ENCODE measurements around the gene ABLIM1.

- TF ChIP-seq CTCF (conservative IDR thresholded peaks at IDR 0.05; ENCODE audit: low read depth, low read length) (no peak), SMC3 (IDR thresholded peaks at IDR 0.05; ENCODE audit: low read depth, low read length) (no peak), CEBPB (IDR thresholded peaks at IDR 0.05; ENCODE audit: low read depth, low read length) (no peak), MXI1 (IDR thresholded peaks at IDR 0.05; ENCODE audit: borderline replicate concordance, low read depth, low read length) (no peak), USF2 (IDR thresholded peaks at IDR 0.05; ENCODE audit: low read depth, low read length) (no peak)
These were observed 52.8 kb downstream of the ABLIM1 start for GRCh38 chr10:114605155-114605797.

Data from IMR-90 (cell line).